ENCODE results near the gene SNX14. TPM values are rescaled to one million over a fixed set of nuclear protein-coding genes. Genes with fewer than 3 reads are reported as not detected.

SNX14 gene
- total and polyA plus RNA-seq, 7 donors = 13.4 to 29.9 (median 17.5) TPM

DNA sequence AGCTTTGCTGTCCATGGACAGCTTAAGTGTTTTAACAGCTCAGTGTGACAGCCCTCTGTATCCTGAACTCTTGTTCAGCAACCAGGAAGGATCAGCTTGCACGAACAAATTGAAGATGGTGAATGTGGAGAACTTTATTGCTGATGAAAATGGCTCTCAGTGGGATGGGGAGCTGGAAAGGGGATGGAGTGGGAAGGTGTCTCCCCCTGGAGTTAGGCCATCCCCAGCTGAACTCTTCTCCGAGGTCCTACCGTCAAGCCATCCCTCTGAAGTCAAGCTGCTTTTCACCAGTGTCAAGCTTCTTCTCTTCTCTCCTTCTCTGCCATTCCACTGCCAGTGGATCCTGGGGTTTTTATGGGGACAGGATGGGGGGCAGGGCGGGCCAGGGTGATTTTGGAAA lies 117.1 kb downstream of the SNX14 start:
- intact Hi-C loops (cut with DNase I) = no loop called here
- Histone ChIP-seq H3K36me3 (ENCODE audit: insufficient read depth in 1 of 2, low read depth in 1 of 2) (no peaks in the 10 kb centered on the region), H3K27ac (no peak overlapping the region), H3K27me3 (ENCODE audit: insufficient read depth in 3 of 3, low read length in 2 of 3) (no peaks in the 10 kb centered on the region), H3K4me3 (no peak overlapping the region), H3K4me1 (no peaks in the 10 kb centered on the region), H3K9me3 (no peaks in the 10 kb centered on the region)
- 93 to 97% (median 96%) methylated on average over 4 of the region's 4 CpGs for WGBS, 3 donors
- DNase-seq (no peak), ATAC-seq (no peak)
- TF ChIP-seq, protein P1, sequence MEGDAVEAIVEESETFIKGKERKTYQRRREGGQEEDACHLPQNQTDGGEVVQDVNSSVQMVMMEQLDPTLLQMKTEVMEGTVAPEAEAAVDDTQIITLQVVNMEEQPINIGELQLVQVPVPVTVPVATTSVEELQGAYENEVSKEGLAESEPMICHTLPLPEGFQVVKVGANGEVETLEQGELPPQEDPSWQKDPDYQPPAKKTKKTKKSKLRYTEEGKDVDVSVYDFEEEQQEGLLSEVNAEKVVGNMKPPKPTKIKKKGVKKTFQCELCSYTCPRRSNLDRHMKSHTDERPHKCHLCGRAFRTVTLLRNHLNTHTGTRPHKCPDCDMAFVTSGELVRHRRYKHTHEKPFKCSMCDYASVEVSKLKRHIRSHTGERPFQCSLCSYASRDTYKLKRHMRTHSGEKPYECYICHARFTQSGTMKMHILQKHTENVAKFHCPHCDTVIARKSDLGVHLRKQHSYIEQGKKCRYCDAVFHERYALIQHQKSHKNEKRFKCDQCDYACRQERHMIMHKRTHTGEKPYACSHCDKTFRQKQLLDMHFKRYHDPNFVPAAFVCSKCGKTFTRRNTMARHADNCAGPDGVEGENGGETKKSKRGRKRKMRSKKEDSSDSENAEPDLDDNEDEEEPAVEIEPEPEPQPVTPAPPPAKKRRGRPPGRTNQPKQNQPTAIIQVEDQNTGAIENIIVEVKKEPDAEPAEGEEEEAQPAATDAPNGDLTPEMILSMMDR (IDR thresholded peaks at IDR 0.05) = no peak

DNA sequence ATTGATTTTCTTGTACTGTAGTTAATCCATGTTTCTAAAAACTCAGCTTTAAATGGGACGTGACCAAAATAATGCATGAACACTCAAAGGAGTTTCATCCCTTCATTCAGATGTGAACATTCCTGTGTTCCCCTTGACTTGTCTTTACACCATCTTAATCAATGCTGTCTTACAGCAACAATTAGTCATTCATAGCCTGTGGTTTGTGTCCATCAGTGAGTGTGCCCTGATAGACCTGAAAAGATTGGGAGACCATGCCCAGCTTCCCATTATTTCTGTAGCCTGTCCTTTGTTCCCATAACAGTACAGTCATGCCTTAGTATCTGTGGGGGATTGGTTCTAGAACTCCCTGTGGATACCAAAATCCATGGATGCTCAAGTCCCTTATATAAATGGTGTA lies 119.9 kb downstream of the SNX14 start:
- WGBS, 3 donors = 93 to 97% (median 96%) methylated on average over 1 of the region's 1 CpG
- H3K36me3 ChIP-seq (ENCODE audit: insufficient read depth in 1 of 2, low read depth in 1 of 2) = no peaks in the 10 kb centered on the region
- intact Hi-C loops (cut with DNase I) = no loop called here
- H3K4me3 ChIP-seq = no peak overlapping the region
- no peak for ATAC-seq
- no peak for DNase-seq
- H3K9me3 ChIP-seq = no peaks in the 10 kb centered on the region
- H3K27ac ChIP-seq = no peak overlapping the region
- H3K4me1 ChIP-seq = no peaks in the 10 kb centered on the region
- TF ChIP-seq, protein P1 (IDR thresholded peaks at IDR 0.05) = no peak
- no peaks in the 10 kb centered on the region for H3K27me3 ChIP-seq (ENCODE audit: insufficient read depth in 3 of 3, low read length in 2 of 3)

GRCh38 chr6:85472744-85473143 lies 120.9 kb downstream of the SNX14 start:
- 74 to 91% (median 83%) methylated on average over 1 of the region's 1 CpG for WGBS, 3 donors

GRCh38 chr6:85470023-85470410 lies 123.6 kb downstream of the SNX14 start:
- TF ChIP-seq, protein P1 (IDR thresholded peaks at IDR 0.05) = no peak
- intact Hi-C loops (cut with DNase I) = no loop called here
- DNase-seq = no peak
- no peak overlapping the region for H3K27ac ChIP-seq
- H3K27me3 ChIP-seq (ENCODE audit: insufficient read depth in 3 of 3, low read length in 2 of 3) = no peaks in the 10 kb centered on the region
- no peak for ATAC-seq
- H3K4me1 ChIP-seq = no peaks in the 10 kb centered on the region
- H3K36me3 ChIP-seq (ENCODE audit: insufficient read depth in 1 of 2, low read depth in 1 of 2) = no peaks in the 10 kb centered on the region
- 26 to 45% (median 27%) methylated on average over 2 of the region's 2 CpGs for WGBS, 3 donors
- no peaks in the 10 kb centered on the region for H3K9me3 ChIP-seq
- no peak overlapping the region for H3K4me3 ChIP-seq

More at GRCh38 chr6:85472744-85473143, 120.9 kb downstream of the SNX14 start:
- Histone ChIP-seq H3K36me3 (ENCODE audit: insufficient read depth in 1 of 2, low read depth in 1 of 2) (no peaks in the 10 kb centered on the region), H3K4me1 (no peaks in the 10 kb centered on the region), H3K27me3 (ENCODE audit: insufficient read depth in 3 of 3, low read length in 2 of 3) (no peaks in the 10 kb centered on the region), H3K27ac (no peak overlapping the region), H3K9me3 (no peaks in the 10 kb centered on the region), H3K4me3 (no peak overlapping the region)
- DNase-seq (no peak), ATAC-seq (no peak)
- TF ChIP-seq, protein P1 (IDR thresholded peaks at IDR 0.05) = no peak
- intact Hi-C loops (cut with DNase I) = no loop called here

- Histone ChIP-seq H3K27ac (no peak overlapping the region), H3K9me3 (no peaks in the 10 kb centered on the region), H3K4me1 (no peaks in the 10 kb centered on the region), H3K4me3 (no peak overlapping the region), H3K36me3 (ENCODE audit: insufficient read depth in 1 of 2, low read depth in 1 of 2) (no peaks in the 10 kb centered on the region), H3K27me3 (ENCODE audit: insufficient read depth in 3 of 3, low read length in 2 of 3) (peaks cover 0 to 1% (median 0%) of the 10 kb centered on the region in 3 donors)
- WGBS, 3 donors = 24 to 34% (median 30%) methylated on average over 2 of the region's 2 CpGs
- ATAC-seq (no peak), DNase-seq (no peak)
- TF ChIP-seq, protein P1 (IDR thresholded peaks at IDR 0.05) = no peak
- intact Hi-C loops (cut with DNase I) = no loop called here
These were observed 124.2 kb downstream of the SNX14 start for GRCh38 chr6:85469276-85470022.

Data from psoas muscle (tissue), 8 donors.